Adrenal gland (tissue), 5 donors: Measurements from ENCODE around the gene USP40.

ENCODE experiments used
- POLR2A ChIP-seq, 2 donors: fragments of 450-650 bp; IDR thresholded peaks; one replicate each; pipeline ENCODE4 v1.6.1; 2017; ENCODE audit warnings: antibody characterized with exemption in 2 of 2, mild to moderate bottlenecking in 2 of 2, moderate library complexity in 1 of 2
- TF ChIP-seq, protein P1 (sequence below), 6 experiments: fragments of 450-650 bp in 4 of 6; fragments of 200-600 bp in 2 of 6; sonication (generic) in 1 of 6; IDR thresholded peaks; 1 replicate in 5 of 6; 2 replicates in 1 of 6; pipeline versions ENCODE4 v1.5.1 to v1.8.0; 2016 to 2021; ENCODE audit warnings: antibody characterized with exemption in 6 of 6, mild to moderate bottlenecking in 2 of 6, moderate library complexity in 1 of 6
- donor health status: DM: no; HTN: no; CAD: no.

DNA sequence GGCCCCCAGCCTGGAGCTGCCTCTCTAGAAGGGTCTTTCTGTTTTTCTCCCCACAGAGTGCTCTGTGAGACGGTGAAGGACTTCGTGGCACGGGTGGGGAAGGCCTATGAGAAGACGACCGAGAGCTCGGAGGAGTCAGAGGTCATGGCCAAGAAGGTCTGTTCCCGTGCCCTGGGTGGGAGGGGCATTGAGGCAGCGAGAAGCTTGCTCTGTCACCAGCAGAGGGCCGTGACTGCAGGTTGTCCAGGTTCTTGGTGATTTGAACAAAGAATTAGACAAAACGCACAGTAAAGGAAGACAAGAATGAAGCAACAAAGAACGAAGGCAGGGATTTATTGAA, 118.4 kb downstream of the USP40 start:
- TF ChIP-seq, protein P1, sequence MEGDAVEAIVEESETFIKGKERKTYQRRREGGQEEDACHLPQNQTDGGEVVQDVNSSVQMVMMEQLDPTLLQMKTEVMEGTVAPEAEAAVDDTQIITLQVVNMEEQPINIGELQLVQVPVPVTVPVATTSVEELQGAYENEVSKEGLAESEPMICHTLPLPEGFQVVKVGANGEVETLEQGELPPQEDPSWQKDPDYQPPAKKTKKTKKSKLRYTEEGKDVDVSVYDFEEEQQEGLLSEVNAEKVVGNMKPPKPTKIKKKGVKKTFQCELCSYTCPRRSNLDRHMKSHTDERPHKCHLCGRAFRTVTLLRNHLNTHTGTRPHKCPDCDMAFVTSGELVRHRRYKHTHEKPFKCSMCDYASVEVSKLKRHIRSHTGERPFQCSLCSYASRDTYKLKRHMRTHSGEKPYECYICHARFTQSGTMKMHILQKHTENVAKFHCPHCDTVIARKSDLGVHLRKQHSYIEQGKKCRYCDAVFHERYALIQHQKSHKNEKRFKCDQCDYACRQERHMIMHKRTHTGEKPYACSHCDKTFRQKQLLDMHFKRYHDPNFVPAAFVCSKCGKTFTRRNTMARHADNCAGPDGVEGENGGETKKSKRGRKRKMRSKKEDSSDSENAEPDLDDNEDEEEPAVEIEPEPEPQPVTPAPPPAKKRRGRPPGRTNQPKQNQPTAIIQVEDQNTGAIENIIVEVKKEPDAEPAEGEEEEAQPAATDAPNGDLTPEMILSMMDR (IDR thresholded peaks at IDR 0.05) = no peak
- TF ChIP-seq POLR2A (IDR thresholded peaks at IDR 0.05) = no peak
